GM21737 (cell line): Measurements from ENCODE around the gene KIF13A.
"Not testable (repeated sequence)": the region's sequence is repeated elsewhere in the genome, so short reads cannot be mapped to it uniquely, and the experiment has no call there.

ENCODE experiments used
- ATAC-seq: cut with Tn5 transposase; IDR thresholded peaks from one replicate; pipeline ENCODE4 v1.9.1; 2021; ENCODE audit warnings: mild to moderate bottlenecking, moderate library complexity; ENCODE audit not compliant: unreplicated experiment

KIF13A gene

DNA sequence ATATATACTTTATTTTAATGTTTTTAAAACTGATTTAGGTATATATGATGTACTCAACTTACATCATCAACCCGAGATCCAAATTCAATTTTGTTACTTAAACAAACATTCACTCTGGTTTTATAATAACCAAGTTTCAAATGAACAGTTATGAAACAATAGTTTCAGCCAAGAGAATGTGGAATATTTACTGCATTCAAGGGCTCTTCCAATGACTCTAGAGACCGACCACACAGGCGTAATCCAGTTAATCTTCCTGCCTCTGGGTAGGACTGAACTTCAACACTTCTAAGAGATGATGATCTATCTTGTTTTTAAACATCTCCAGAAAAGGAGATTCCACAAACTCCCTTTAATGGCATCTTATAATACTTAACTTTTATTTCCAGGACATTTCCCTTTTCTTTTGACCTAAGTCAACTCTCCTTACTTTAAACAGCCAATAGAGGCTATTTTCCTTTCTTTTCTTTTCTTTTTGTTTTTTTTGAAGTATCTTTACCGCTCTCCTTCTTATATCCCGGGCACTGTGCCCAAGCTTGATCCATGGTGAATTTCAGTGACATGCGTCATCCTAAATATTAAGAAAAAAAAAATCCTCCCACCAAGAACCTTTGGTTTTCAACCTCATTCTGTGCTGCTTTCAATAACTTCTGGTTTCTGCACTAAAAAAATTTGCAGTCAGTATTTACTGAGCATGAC is 110.1 kb downstream of the KIF13A start:
- ATAC-seq = no peak

DNA sequence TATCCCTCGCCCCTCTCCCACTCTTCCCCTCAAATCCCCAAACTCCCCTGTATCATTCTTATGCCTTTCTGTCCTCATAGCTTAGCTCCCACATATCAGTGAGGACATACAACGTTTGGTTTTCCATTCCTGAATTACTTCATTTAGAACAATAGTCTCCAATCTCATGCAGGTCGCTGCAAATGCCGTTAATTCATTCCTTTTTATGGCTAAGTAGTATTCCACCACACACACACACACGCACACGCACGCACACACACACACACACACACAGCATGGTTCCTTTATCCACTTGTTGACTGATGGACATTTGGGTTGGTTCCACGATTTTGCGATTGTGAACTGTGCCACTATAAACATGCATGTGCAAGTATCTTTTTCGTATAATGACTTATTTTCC is 112.7 kb downstream of the KIF13A start:
- ATAC-seq = no peak

GRCh38 chr6:17872908-17873307 is 114.5 kb downstream of the KIF13A start:
- no peak for ATAC-seq

GRCh38 chr6:17871836-17872235 is 115.6 kb downstream of the KIF13A start:
- no peak for ATAC-seq

- no peak for ATAC-seq
These were observed 116.3 kb downstream of the KIF13A start for GRCh38 chr6:17871189-17871519.

DNA sequence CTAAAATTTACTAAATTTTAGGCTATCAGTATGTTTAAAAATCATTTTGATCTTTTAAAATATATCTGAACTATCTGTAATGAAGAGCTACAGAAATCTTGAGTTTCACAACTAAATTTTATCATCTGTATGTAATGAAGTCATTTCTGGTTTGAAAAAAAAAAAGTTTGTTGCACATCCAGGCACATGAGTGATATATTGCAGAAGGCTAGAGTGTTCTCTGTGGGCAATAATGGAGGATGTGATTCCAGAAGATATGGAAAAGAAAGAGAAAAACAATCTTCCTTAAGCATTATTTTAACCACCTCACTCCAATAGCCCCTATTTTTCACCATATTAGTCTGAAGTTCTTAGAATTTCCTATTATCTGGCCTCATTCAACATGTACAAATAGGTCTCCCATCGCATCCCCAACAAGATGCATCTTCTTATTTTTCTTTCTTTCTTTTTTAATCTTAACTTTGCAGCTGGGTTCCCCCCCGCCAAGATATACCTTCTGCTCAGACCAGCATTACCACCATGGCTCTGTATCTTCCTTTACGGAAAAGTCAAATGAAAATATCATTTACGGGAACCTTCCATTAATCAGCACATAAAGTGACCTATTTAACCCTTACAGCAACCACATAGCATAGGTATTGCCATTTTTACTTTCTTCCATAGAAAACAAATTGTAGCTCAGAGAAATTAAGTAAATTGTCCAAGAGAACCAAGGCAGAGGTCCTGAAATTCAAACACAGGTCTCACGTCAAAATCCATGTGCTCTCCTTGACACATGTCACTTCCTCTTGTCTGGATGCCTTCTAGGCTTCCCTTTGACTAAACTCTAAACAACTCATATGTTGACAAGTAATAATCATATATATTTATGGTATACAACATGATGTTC is 116.9 kb downstream of the KIF13A start:
- ATAC-seq = no peak

- ATAC-seq = no peak
These were observed 117.7 kb downstream of the KIF13A start for GRCh38 chr6:17869753-17870050.

DNA sequence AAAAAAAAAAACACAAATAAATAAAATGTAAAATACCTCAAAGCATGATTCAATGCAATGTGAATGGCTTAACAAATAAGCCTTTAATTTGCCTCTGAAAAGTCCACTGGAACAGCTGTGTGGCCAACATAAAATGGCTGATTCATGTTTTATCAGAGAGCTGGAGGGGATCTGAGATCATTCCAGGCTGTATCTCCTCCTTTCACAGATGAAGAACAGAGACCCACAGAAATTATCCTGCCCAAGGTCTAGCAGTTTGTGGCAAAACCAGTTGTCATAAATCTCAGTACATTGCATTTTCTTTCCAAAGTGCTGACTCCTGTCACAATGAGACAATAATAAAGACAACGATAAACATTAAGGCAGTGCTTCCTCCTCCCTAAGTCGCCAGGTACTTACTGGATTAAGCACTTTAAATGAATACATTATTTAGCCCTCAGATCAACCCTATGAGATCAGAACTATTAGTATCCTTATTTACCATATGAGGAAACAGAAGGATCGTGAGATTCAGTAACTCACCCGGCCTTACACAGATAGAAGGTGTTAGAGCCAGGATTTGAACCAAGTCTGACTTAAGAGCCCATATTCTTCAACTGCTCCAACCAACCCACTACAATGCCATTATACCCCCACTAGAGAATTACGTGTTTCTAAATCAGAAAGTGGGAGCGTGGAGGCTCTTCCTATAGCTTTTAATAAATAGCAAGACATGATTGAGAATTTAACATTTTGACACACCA is 118.3 kb downstream of the KIF13A start:
- ATAC-seq = no peak

DNA sequence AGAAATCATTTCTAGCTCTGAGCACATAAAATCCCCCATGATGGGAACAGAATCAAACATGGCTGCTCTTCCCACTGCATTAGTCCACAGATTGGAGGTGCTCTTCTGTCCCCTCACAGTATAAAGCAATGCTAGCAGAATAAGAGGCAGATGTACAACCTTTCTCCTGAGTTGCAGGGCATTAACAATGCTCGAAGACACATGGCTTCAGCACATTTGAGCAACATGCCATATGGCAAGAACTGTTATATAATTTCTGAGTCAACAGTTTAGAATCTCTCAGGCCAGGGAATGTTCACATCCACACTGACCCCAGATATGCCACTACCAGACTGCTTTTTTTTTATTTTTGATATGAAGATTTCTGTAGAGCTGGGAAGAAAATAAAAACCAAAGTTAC is 119.6 kb downstream of the KIF13A start:
- ATAC-seq = no peak

GRCh38 chr6:17866876-17867444 is 120.5 kb downstream of the KIF13A start:
- ATAC-seq = no peak

- no peak for ATAC-seq
These were observed 121.4 kb downstream of the KIF13A start for GRCh38 chr6:17865798-17866725.

- no peak for ATAC-seq
These were observed 122.2 kb downstream of the KIF13A start for GRCh38 chr6:17865243-17865642.

DNA sequence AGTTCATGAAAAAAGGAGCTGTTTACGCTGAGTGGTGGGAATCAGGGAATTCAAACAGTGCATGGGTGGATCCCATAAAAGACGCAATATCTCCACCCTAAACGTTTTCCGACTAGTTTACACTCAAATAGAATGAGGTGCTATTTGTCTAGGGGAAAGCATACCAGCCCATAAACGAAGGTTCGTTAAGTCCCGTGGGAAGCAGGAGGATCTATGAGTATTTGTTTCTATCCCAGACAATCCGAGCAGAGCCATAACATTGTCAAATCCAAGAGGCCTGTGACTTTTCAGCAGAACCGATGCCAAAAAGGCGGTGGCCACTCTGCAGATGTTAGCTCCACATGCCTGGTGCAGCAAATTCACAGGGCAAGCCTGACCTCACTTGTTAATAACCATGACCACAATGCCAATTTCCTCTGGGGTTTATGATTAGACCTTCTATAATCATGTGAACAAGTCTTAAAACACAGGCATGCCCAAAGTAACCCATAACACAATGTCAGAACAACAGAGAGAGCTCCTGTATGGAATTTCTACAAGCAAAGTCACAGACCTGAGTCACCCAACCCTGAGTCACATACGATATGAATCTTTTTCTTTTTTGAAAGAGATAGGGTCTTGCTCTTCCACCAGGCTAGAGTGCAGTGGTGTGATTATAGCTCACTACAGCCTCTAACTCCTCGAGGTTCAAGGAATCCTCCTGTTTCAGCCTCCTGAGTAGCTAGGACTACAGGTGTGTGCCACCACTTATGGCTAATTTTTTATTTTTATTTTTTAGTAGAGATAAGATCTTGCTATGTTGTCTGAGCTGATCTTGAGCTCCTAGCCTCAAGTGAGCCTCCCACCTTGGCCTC is 123.3 kb downstream of the KIF13A start:
- no peak for ATAC-seq

DNA sequence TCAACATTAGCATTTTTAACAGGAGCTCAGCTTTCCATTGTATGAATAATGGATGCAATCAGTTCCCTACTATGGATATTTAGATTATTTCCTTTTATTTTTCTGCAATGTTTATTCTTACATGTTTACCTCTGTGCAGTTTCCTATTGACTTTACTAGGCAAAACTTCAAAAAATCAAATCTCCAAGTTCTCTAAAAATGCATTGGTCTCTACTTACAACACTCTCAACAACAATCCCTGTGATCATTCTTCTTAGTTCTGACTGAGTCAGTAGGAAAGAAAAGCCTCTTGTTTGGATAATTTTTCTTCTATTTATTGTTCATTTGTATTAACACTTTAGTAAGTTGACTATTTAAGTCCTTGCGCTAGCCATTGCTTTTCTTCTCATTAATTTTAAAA is 126.1 kb downstream of the KIF13A start:
- no peak for ATAC-seq

- ATAC-seq = no peak
These were observed 127.6 kb downstream of the KIF13A start for GRCh38 chr6:17859846-17860245.

DNA sequence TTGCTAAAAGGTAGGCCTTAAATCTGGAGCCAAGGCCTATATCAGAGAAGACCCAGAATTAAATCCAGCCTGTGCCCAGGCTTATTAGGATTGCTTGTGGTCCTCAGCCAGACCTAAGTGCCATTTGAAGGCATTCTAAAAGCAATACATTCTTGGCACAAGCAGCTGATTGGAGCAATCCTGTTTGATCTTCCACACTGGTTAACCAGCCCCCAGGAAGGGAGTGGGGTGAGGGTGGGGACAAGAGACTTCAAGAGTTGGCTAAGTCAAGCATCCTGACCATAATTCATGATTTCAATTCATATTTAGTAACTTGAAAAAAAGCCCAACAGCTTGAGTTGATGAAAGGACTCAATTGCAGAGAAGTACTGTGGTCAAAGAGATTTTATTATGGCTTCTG is 128.9 kb downstream of the KIF13A start:
- no peak for ATAC-seq

- ATAC-seq = not testable (repeated sequence)
These were observed 130.2 kb downstream of the KIF13A start for GRCh38 chr6:17857188-17857587.

GRCh38 chr6:17856306-17856705 is 131.1 kb downstream of the KIF13A start:
- ATAC-seq = no peak

DNA sequence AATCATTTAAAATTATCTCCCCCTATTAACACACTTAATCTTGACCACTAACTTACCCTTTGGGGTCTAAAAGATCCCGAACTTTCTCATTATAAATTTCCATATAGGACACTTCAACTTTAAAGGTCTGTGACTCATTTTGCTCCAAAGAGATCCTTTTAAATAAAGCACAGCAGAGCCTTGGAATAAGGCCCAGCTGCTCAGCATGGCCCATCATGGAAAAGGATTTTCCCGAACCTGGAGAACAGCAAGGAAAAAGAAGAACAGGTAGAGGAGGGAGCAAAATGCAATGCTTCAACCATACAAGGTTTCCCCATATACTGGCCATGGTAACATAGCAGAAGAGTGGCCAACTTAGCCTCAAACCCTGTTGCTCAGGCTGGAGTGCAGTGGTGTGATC is 132.1 kb downstream of the KIF13A start:
- ATAC-seq = no peak

DNA sequence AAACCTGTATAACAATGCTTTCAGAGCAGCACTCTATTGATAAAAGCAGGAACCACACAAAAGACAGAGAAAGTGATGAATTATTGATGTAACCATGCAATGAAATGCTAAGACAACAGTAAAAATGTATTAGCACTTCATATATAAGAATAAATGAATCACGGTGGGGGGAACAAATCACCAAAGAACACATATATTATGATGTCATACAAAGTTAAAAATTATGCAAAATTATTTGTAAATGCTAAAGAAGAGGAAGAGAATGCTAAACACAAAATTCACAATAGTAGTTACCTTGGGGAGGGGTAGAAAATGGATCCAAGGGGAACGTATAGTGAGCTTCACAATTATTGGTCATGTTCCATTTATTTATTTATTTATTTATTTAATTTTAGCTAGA is 133.9 kb downstream of the KIF13A start:
- no peak for ATAC-seq
